Neural crest cell (in vitro differentiated cells): Measurements from ENCODE around the gene HDAC1. TPM values are rescaled to one million over a fixed set of nuclear protein-coding genes. Genes with fewer than 3 reads are reported as not detected.

Source experiments
- DNase-seq: peaks from one replicate; pipeline ENCODE4 v3.0.0; 2021; ENCODE audit warnings: low read depth, mixed read lengths, low spot score
- H3K27ac Mint-ChIP-seq: one replicate; pipeline ENCODE4 v1.8.0; 2021; ENCODE audit warnings: mild to moderate bottlenecking, mixed read lengths; ENCODE audit not compliant: unreplicated experiment
- H3K27me3 Mint-ChIP-seq: 2 replicates; pipeline ENCODE4 v1.8.0; 2021; ENCODE audit warnings: low read depth, mild to moderate bottlenecking, mixed read lengths
- H3K36me3 Mint-ChIP-seq: 2 replicates; pipeline ENCODE4 v1.8.0; 2021; ENCODE audit warnings: low read depth, mild to moderate bottlenecking, mixed read lengths
- H3K4me1 Mint-ChIP-seq: 2 replicates; pipeline ENCODE4 v1.8.0; 2021; ENCODE audit warnings: mixed read lengths
- H3K4me3 Mint-ChIP-seq: one replicate; pipeline ENCODE4 v1.8.0; 2021; ENCODE audit warnings: mild to moderate bottlenecking, mixed read lengths
- H3K9me3 Mint-ChIP-seq: 2 replicates; pipeline ENCODE4 v1.8.0; 2021; ENCODE audit warnings: mixed read lengths
- CTCF ChIP-seq: fragments of 200-600 bp; sonication (generic); conservative IDR thresholded peaks from 2 replicates; pipeline ENCODE4 v1.5.0; 2021; ENCODE audit warnings: antibody characterized with exemption, mild to moderate bottlenecking
- total RNA-seq: library from RNA; stranded (reverse); gene quantifications from 2 replicates; pipeline ENCODE4 v1.2.1, GENCODE V29; 2021

HDAC1 gene
- total RNA-seq, 1 donor from 2014 or later = 130 TPM

DNA sequence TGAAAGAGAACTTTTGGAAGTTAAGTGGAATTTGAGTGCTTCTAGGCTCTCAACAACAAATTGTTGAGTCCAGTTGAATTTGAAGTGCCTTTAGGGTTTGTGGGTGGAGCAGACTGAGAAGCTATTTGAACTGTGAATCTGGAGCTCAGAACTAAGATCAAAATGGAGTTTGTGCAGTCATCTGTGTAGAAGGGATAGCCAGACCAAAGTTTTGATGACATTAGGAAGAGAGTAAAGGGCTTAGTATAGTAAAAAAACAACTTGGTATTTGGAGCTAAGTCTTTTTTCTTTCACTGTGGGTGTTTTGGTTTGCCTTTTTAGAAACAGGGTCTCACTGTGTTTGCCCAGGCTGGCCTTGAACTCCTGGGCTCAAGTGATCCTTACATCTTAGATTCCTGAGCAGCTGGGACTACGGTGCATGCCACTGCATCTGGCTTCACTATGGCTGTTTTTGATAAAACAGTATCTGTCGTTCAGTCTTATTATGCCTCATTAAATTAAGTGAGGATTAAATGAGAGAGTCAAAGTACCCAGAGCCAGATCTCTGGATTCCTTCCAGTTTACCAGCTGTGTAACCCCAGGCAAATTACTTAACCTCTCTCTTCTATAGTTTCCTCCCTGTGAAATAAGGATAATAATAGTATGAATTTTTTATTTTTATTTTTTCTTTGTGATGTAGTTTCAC lies 20.0 kb downstream of the HDAC1 start:
- Mint-ChIP-seq H3K9me3 (no peaks in the 10 kb centered on the region), H3K36me3 (peaks cover 5% of the 10 kb centered on the region), H3K27ac (no peak overlapping the region)

GRCh38 chr1:32316903-32317277 lies 25.0 kb downstream of the HDAC1 start:
- Mint-ChIP-seq H3K36me3 (peaks cover 5% of the 10 kb centered on the region), H3K4me1 (no peaks in the 10 kb centered on the region), H3K27me3 (no peaks in the 10 kb centered on the region), H3K9me3 (no peaks in the 10 kb centered on the region), H3K4me3 (no peak overlapping the region), H3K27ac (no peak overlapping the region)
- no peak for TF ChIP-seq CTCF
- DNase-seq = no peak

More for the DNA sequence above, 20.0 kb downstream of the HDAC1 start:
- H3K27me3 Mint-ChIP-seq = no peaks in the 10 kb centered on the region
- H3K4me3 Mint-ChIP-seq = no peak overlapping the region
- peaks cover 15% of the 10 kb centered on the region for H3K4me1 Mint-ChIP-seq
- TF ChIP-seq CTCF = no peak
- DNase-seq = no peak

- Mint-ChIP-seq H3K27ac (no peak overlapping the region), H3K4me1 (no peaks in the 10 kb centered on the region), H3K9me3 (no peaks in the 10 kb centered on the region), H3K4me3 (no peak overlapping the region), H3K27me3 (no peaks in the 10 kb centered on the region), H3K36me3 (peaks cover 5% of the 10 kb centered on the region)
- no peak for TF ChIP-seq CTCF
- no peak for DNase-seq
Observed at GRCh38 chr1:32318127-32318869, 26.4 kb downstream of the HDAC1 start.

DNA sequence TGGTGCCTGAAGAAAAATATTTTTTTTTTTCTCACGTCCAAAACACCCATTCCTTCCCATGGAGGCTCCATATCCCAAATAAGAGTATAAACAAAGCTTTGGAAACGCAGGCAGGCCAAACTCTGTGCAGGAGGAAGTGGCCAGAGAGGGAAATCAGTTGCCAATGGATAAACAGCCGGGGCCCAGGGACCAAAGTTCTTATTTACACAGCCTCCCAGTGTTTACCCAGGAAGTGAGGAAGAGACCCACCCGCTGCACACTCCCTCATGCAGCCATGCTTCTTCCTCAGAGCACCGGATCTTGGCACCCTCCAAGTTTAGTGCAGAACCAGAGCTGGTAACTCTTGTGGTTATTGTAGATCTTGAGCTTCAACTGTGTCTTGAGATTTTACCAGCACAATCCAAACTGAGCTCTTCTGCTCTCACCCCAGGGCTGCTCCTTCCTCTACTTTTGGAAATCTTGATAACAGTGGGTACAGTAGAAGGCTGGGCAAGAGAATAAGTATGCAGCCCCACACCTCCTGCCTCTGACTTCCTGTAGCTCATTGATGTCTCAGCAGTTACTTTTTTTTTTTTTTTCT lies 29.9 kb downstream of the HDAC1 start:
- H3K4me3 Mint-ChIP-seq = no peak overlapping the region
- TF ChIP-seq CTCF = no peak
- H3K4me1 Mint-ChIP-seq = no peaks in the 10 kb centered on the region
- no peak for DNase-seq
- H3K27ac Mint-ChIP-seq = no peak overlapping the region
- H3K9me3 Mint-ChIP-seq = no peaks in the 10 kb centered on the region
- H3K36me3 Mint-ChIP-seq = peaks cover 8% of the 10 kb centered on the region
- no peaks in the 10 kb centered on the region for H3K27me3 Mint-ChIP-seq

- peaks cover 6% of the 10 kb centered on the region for H3K4me1 Mint-ChIP-seq
- H3K36me3 Mint-ChIP-seq = peaks cover 34% of the 10 kb centered on the region
- no peak for DNase-seq
- no peak overlapping the region for H3K27ac Mint-ChIP-seq
- H3K9me3 Mint-ChIP-seq = no peaks in the 10 kb centered on the region
- H3K27me3 Mint-ChIP-seq = peaks cover 18% of the 10 kb centered on the region
- no peak overlapping the region for H3K4me3 Mint-ChIP-seq
- no peak for TF ChIP-seq CTCF
Observed at GRCh38 chr1:32327204-32327603, 35.3 kb downstream of the HDAC1 start.
